Mammary epithelial cell (primary cell): ENCODE data around the gene MTM1.

ENCODE experiments used
- EZH2 ChIP-seq: IDR thresholded peaks from 2 replicates; pipeline ENCODE4 v1.6.1; 2012; ENCODE audit warnings: low read length, inconsistent platforms, borderline replicate concordance
- TF ChIP-seq, protein P1 (sequence below), 2 donors: IDR thresholded peaks in 1 of 2; conservative IDR thresholded peaks in 1 of 2; 2 replicates each; pipeline ENCODE4 v1.5.1; 2011 to 2012; ENCODE audit warnings: inconsistent platforms in 2 of 2, low read length in 2 of 2, mild to moderate bottlenecking in 2 of 2, control low read depth in 1 of 2, low read depth in 1 of 2; ENCODE audit not compliant: insufficient read depth in 1 of 2; ENCODE audit errors: extremely low read depth in 1 of 2

DNA sequence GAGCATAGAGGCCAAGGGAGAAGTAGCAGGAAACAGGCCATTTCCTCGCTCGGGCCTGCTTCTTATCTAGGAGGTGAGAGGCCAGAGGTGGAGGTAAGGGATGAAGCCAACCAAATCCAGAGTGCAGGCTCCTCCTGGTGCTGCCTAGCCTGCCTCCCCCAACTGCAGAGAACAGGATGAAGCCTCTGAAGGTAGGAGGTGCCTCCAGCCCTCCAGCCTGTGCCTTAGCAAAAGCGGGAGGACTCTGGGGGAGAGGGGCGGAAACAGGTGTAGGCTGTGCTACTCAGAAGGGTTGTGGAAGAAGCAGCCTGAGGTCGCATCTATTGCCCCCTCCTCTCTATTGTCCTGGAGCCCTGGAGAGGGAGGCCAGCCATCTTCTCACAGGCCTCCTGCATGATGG is 2.9 kb upstream of the MTM1 start:
- TF ChIP-seq, protein P1, sequence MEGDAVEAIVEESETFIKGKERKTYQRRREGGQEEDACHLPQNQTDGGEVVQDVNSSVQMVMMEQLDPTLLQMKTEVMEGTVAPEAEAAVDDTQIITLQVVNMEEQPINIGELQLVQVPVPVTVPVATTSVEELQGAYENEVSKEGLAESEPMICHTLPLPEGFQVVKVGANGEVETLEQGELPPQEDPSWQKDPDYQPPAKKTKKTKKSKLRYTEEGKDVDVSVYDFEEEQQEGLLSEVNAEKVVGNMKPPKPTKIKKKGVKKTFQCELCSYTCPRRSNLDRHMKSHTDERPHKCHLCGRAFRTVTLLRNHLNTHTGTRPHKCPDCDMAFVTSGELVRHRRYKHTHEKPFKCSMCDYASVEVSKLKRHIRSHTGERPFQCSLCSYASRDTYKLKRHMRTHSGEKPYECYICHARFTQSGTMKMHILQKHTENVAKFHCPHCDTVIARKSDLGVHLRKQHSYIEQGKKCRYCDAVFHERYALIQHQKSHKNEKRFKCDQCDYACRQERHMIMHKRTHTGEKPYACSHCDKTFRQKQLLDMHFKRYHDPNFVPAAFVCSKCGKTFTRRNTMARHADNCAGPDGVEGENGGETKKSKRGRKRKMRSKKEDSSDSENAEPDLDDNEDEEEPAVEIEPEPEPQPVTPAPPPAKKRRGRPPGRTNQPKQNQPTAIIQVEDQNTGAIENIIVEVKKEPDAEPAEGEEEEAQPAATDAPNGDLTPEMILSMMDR (conservative IDR thresholded peaks at IDR 0.05 in 1 of 2, IDR thresholded peaks at IDR 0.05 in 1 of 2; ENCODE audit: extremely low read depth in 1 of 2, insufficient read depth in 1 of 2, low read depth in 1 of 2, low read length in 2 of 2): no peak
- TF ChIP-seq EZH2: no peak
